Measurements from ENCODE around the gene EXD3.

The EXD3 gene

DNA sequence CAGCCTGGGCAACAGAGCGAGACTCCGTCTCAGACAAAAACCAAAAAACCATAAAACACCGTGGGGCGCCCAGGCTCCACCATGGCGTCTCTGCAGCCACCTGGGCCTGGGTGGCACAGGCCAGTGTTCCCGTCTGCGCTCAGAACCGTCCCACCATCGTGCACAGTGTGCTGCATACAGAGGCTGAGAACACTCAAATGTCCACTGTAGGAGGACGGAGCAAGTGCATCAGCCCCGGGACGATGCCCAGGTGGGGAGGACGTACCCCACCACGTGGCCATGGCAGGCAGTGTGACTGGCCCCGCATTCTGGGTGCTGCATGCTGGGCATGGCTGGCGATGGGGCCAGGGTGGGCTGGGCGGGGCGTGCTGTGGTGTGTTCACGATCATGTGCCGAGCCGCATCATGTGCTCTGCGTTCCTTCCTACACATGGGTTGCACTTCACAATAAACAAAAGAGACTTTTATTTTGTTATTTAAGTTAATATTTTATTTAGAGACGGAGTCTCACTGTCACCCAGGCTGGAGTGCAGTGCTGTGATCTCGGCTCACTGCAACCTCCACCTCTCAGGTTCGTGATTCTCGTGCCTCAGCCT, 37.8 kb downstream of the EXD3 start:
- DNase-seq (ENCODE audit: low spot score): no peak
- TF ChIP-seq, protein P1, sequence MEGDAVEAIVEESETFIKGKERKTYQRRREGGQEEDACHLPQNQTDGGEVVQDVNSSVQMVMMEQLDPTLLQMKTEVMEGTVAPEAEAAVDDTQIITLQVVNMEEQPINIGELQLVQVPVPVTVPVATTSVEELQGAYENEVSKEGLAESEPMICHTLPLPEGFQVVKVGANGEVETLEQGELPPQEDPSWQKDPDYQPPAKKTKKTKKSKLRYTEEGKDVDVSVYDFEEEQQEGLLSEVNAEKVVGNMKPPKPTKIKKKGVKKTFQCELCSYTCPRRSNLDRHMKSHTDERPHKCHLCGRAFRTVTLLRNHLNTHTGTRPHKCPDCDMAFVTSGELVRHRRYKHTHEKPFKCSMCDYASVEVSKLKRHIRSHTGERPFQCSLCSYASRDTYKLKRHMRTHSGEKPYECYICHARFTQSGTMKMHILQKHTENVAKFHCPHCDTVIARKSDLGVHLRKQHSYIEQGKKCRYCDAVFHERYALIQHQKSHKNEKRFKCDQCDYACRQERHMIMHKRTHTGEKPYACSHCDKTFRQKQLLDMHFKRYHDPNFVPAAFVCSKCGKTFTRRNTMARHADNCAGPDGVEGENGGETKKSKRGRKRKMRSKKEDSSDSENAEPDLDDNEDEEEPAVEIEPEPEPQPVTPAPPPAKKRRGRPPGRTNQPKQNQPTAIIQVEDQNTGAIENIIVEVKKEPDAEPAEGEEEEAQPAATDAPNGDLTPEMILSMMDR (IDR thresholded peaks at IDR 0.05): no peak
- Histone ChIP-seq H3K4me3 (no peak overlapping the region), H3K27ac (no peak overlapping the region)

DNA sequence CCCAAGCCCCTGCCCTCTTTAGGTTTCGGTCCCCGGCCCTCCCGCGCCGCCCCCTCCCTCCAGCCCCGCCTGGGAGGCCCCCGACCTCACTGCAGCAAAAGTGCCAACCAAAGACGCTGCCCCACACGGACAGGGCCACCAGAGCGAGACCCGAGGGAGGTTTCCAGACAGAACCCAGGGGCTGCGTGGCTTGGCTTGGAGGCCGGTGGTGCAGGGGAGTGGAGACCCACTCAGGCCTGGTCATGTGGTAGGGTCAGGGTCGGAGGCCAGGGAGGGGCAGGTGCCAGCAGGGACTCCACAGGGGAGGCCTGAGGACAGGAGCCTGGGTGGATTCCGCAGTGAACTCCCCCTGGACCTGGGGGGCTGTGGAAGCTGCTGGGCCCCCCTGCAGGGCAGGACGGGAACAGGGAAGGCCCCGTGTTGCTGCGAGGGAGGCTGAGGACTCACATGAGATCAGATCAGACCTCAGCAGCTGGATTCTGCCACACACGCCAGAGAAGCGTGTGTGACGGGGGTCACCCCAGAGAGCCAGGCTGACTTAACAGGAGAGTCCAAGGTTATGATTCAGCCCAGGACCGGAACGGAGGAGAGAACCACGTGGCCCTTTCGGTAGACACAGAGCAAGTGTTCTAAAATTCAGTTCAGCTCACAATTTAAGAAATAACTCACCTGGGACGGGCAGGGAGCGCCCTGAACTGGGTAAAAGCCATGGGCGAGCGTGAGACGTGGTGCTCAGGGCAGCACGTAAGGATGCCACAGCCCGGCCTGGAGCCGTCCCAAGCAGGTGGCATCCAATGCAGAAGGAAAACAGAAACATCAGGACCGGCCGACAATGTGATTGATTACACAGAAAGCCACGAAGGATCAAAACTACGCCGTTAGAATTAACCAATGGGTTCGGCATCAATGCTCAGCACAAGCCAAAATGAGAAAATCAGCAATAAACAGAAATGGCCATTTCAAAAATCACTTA, 38.9 kb downstream of the EXD3 start:
- TF ChIP-seq, protein P1 (IDR thresholded peaks at IDR 0.05): no peak
- DNase-seq (ENCODE audit: low spot score): no peak
- no peak overlapping the region for H3K4me3 ChIP-seq
- H3K27ac ChIP-seq: no peak overlapping the region

DNA sequence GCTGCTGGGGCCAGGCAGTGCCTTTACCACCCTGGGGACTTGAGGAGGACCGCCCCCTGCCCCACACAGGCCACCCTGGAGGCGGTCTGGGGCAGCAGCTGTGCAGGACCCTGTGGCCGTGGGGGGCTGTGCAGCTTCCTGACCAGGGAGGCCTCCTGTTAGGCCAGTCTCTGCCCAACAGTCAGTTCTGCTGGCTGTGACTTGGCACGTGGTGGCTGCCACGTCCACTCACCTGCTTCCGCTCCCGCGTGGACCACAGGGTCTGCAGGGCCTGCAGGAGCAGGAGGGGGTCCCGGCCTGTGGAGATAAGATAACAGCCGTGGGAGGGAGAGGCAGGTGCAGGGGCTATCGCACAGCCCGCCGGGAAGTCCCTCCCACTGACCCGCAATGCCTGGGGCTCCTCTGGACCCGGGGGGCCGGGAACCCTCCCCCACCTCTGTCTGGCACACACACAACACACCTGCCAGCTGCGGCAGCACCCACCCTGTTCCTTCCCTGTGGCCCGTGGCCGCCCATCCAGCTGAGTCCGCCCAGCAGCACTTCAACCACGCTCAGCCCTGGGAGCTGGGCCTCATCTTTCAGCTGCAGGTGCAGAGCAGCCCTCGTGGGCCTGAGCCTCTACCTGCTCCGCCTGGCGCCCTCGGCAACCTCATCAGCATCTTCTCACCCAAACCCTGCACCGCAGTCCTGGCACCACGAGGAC, 39.7 kb downstream of the EXD3 start:
- H3K4me3 ChIP-seq: no peak overlapping the region
- TF ChIP-seq, protein P1 (IDR thresholded peaks at IDR 0.05): no peak
- DNase-seq (ENCODE audit: low spot score): no peak
- H3K27ac ChIP-seq: no peak overlapping the region

DNA sequence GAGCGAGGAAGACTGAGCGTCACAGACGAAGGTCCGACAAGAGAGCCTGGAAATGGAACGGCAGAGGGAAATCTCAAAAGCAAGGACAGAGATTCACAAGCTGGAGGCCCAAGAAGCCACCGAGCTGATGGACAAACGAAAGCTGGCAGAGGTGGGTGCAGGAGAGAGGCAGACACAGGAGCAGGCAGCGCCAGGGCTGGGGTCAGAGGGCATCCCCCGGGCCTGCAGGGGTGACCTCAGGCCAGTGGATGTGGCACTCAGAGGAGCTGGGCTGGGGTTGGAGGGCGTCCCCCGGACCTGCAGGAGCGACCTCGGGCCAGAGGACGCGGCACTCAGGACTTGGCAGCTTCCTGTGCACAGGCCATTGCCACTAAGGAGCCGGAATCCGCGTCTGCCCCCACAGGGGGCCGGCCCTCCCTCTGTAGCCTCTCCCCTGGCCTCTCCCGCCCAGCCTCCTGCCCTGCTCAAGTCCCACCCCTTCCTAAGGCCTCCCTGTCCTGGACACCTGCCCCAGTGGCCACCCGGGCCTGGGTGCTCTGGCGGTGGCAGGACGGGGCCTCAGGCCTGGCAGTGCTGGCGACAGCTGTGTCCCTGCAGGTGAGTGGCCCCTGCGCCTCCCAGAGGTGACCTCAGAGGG, 40.4 kb downstream of the EXD3 start:
- Histone ChIP-seq H3K4me3 (no peak overlapping the region), H3K27ac (no peak overlapping the region)
- DNase-seq (ENCODE audit: low spot score): no peak
- TF ChIP-seq, protein P1 (IDR thresholded peaks at IDR 0.05): no peak

DNA sequence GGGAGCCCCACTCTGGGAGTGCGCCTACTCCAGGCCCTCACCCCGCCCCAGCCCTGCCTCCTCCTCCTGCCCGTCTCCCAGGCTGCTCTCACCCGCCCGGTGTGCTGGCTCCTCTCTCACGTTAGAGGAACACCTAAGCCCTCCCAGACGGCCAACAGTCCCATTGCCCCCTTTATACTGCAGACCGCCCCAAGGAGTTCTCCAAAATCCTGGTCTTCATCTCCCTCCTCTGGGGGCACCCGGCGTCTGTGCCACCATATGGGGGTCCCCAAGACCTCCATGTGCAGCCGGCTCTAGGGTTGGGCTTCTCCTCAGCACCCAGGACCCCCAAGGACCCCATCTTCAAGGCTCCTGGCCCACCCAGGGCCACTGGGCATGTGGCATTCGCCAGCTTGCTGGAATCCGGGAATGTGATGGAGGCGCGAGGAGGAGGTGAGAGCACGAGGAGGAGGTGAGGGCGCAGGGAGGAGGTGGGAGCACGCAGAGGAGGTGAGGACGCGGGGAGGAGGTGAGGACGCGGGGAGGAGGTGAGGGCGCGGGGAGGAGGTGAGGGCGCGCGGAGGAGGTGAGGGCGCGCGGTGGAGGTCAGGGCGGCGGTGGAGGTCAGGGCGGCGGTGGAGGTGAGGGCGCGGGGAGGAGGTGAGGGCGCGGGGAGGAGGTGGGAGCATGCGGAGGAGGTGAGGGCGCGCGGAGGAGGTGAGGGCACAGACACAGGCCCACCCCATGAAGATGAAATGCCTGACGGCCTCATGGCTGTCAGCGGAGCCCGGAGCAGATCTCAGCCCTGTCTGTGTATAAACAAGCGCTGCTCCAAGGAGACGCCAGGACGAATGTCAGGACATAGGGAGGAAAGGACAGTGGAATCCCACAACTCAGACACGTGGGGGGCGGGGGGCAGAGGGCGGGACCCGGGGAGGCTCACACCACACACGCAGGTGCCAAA, 41.2 kb downstream of the EXD3 start:
- Histone ChIP-seq H3K4me3 (no peak overlapping the region), H3K27ac (no peak overlapping the region)
- TF ChIP-seq, protein P1 (IDR thresholded peaks at IDR 0.05): no peak
- DNase-seq (ENCODE audit: low spot score): no peak

DNA sequence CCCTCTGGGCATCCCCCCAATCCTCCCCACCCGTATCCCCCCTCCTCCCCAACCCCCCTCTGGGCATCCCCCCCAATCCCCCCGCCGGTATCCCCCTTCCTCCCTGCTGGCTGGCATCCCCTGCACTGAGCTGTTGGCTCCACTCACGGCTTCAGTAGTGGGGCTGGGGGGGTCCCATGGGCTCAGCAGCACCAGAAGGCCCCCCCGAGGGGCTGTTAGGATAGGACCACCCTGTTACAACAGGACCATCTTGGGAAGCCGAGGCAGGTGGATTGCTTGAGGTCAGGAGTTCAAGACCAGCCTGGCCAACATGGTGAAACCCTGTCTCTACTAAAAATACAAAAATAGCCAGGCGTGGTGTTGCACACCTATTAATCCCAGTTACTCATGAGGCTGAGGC, 42.4 kb downstream of the EXD3 start:
- Histone ChIP-seq H3K4me3 (no peak overlapping the region), H3K27ac (no peak overlapping the region)
- TF ChIP-seq, protein P1 (IDR thresholded peaks at IDR 0.05): no peak
- DNase-seq (ENCODE audit: low spot score): no peak
